KMS-11 (cell line): ENCODE results near the gene PCSK5.

Experiments used
- H2AFZ ChIP-seq: fragments of 200-600 bp; sonication (generic); 2 replicates; pipeline ENCODE4 v1.6.1; 2016; ENCODE audit warnings: antibody characterized with exemption, mixed run types, low read depth
- H3K27ac ChIP-seq: fragments of 200-600 bp; sonication (generic); 2 replicates; pipeline ENCODE4 v1.6.1; 2016; ENCODE audit warnings: mild to moderate bottlenecking, mixed run types
- H3K27me3 ChIP-seq: fragments of 200-600 bp; sonication (generic); 2 replicates; pipeline ENCODE4 v1.6.1; 2017; ENCODE audit warnings: mild to moderate bottlenecking, low read depth, mixed run types, moderate library complexity; ENCODE audit not compliant: insufficient read depth
- H3K36me3 ChIP-seq: fragments of 200-600 bp; sonication (generic); 2 replicates; pipeline ENCODE4 v1.6.1; 2017; ENCODE audit warnings: mild to moderate bottlenecking, mixed run types; ENCODE audit not compliant: insufficient read depth
- H3K4me1 ChIP-seq: fragments of 200-600 bp; sonication (generic); 2 replicates; pipeline ENCODE4 v1.6.1; 2016; ENCODE audit warnings: mild to moderate bottlenecking, low read depth, mixed run types; ENCODE audit not compliant: poor library complexity, severe bottlenecking
- H3K4me2 ChIP-seq: fragments of 200-600 bp; sonication (generic); 2 replicates; pipeline ENCODE4 v1.7.0; 2016; ENCODE audit warnings: mild to moderate bottlenecking, mixed run types
- H3K4me3 ChIP-seq: fragments of 200-600 bp; sonication (generic); IDR thresholded peaks from 2 replicates; pipeline ENCODE4 v1.6.1; 2017; ENCODE audit warnings: low read depth, low read length, mixed read lengths; ENCODE audit not compliant: insufficient read depth
- H3K79me2 ChIP-seq: fragments of 200-600 bp; sonication (generic); 2 replicates; pipeline ENCODE4 v1.6.1; 2016; ENCODE audit warnings: low read depth, mixed run types; ENCODE audit not compliant: insufficient read depth
- H3K9ac ChIP-seq: fragments of 200-600 bp; sonication (generic); 2 replicates; pipeline ENCODE4 v1.6.1; 2016; ENCODE audit warnings: mild to moderate bottlenecking, mixed run types
- H4K20me1 ChIP-seq: fragments of 200-600 bp; sonication (generic); 2 replicates; pipeline ENCODE4 v1.6.1; 2016; ENCODE audit warnings: mild to moderate bottlenecking, mixed run types; ENCODE audit not compliant: insufficient read depth
- CTCF ChIP-seq: fragments of 200-600 bp; sonication (generic); conservative IDR thresholded peaks from 2 replicates; pipeline ENCODE4 v1.6.1; 2017; ENCODE audit warnings: low read depth, mild to moderate bottlenecking, antibody characterized with exemption, low read length, moderate library complexity, mixed read lengths

PCSK5 gene

GRCh38 chr9:75979362-75979761 is 88.9 kb downstream of the PCSK5 start:
- no peak overlapping the region for H2AFZ ChIP-seq
- no peak; the same call in 1 of the 2 replicates for TF ChIP-seq CTCF
- no peak overlapping the region for H3K4me3 ChIP-seq
- no peaks in the 10 kb centered on the region for H4K20me1 ChIP-seq
- no peaks in the 10 kb centered on the region for H3K36me3 ChIP-seq
- H3K4me2 ChIP-seq = no peak overlapping the region
- no peaks in the 10 kb centered on the region for H3K79me2 ChIP-seq
- no peaks in the 10 kb centered on the region for H3K4me1 ChIP-seq
- no peak overlapping the region for H3K27ac ChIP-seq
- H3K27me3 ChIP-seq = no peaks in the 10 kb centered on the region
- H3K9ac ChIP-seq = no peak overlapping the region

DNA sequence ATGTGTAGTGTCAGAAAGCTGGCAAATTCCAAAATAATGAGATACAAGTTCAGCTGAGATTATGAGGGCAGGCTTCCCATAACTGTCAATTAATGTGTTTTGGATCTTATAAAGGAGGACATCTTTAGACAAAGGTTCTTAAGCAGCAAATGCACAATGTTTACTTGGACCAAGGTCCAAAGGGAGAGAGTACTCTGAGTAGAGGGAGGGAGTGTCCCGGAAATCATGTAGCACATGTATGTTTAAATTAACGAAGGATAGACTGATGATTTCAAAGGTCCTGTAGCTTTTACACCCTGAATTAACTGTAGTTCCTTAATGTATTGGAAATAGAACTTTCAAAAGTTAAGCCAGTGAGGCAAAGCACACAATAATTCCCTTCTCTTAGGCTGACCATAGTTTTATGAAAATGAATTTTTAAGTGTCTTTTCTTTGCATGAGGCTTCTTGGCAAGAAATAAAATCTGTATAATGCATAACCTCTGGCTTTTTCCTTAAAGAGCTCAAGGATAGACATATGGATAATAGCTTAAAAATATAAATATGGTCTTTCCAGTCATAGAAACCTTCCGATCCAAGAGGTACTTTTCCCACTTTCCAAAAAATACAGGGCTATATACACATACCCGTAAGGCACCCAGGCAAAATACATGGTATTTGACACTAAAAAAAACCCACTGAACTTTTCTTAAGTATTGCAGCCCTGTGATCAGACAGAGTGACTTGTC is 93.0 kb downstream of the PCSK5 start:
- no peak for TF ChIP-seq CTCF

DNA sequence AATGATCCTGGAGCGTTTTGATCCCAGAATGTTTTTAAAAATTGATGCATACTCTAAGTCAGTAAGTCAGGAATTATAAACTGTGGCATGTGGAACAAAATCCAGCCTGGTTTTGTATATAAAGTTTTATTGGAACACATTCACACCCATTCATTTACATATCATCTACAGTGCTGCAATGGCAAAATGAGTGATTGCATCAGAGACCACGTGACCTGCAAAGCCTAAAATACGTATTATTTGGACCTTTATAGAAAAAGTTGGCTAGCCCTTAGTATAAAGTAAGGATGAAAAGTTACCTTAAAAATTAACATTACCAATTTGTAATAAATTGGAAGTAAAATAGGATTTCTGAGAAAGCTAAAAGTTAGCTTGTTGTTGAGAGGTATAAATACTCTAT is 95.0 kb downstream of the PCSK5 start:
- Histone ChIP-seq H3K27me3 (no peaks in the 10 kb centered on the region), H3K36me3 (no peaks in the 10 kb centered on the region), H3K4me2 (no peak overlapping the region), H2AFZ (no peak overlapping the region), H3K9ac (no peak overlapping the region), H3K4me3 (no peak overlapping the region), H3K79me2 (no peaks in the 10 kb centered on the region), H3K27ac (no peak overlapping the region), H3K4me1 (no peaks in the 10 kb centered on the region), H4K20me1 (no peaks in the 10 kb centered on the region)
- TF ChIP-seq CTCF = no peak

More for the DNA sequence above, 93.0 kb downstream of the PCSK5 start:
- no peaks in the 10 kb centered on the region for H3K79me2 ChIP-seq
- H4K20me1 ChIP-seq = no peaks in the 10 kb centered on the region
- H3K9ac ChIP-seq = no peak overlapping the region
- no peak overlapping the region for H2AFZ ChIP-seq
- H3K4me1 ChIP-seq = no peaks in the 10 kb centered on the region
- no peak overlapping the region for H3K27ac ChIP-seq
- no peak overlapping the region for H3K4me3 ChIP-seq
- H3K36me3 ChIP-seq = no peaks in the 10 kb centered on the region
- no peak overlapping the region for H3K4me2 ChIP-seq
- no peaks in the 10 kb centered on the region for H3K27me3 ChIP-seq

- Histone ChIP-seq H3K9ac (no peak overlapping the region), H3K4me1 (no peaks in the 10 kb centered on the region), H3K27ac (no peak overlapping the region), H3K79me2 (no peaks in the 10 kb centered on the region), H3K4me2 (no peak overlapping the region), H3K27me3 (no peaks in the 10 kb centered on the region), H4K20me1 (no peaks in the 10 kb centered on the region), H3K4me3 (no peak overlapping the region), H3K36me3 (no peaks in the 10 kb centered on the region), H2AFZ (no peak overlapping the region)
- no peak for TF ChIP-seq CTCF
Measured at GRCh38 chr9:75988663-75989062, 98.2 kb downstream of the PCSK5 start.
